HCT116 (cell line): Measurements from ENCODE around the gene EGR4. TPM values are rescaled to one million over a fixed set of nuclear protein-coding genes. Genes with fewer than 3 reads are reported as not detected.

Experiments
- ATAC-seq: fragments of 200-7000 bp; cut with Tn5 transposase; 2 replicates; pipeline ENCODE4 v1.9.1; 2020; ENCODE audit warnings: mild to moderate bottlenecking, moderate library complexity
- BruUV-seq: library from RNA; stranded (reverse); fragments of 400-500 nt; replicated peaks from 2 replicates; lab custom pipeline; 2021; lab: Mats Ljungman, UMichigan
- CTCF ChIA-PET: fragments of 300-600 bp; sonication (Branson Sonifier 250); formaldehyde crosslinking; loops from one replicate; lab custom pipeline; 2021; ENCODE audit warnings: antibody characterized with exemption; lab: Charles Lee
- POLR2A ChIA-PET: fragments of 300-600, 350-600 bp; sonication (Branson Sonifier 250); formaldehyde crosslinking; loops from one replicate; lab custom pipeline; 2021; ENCODE audit warnings: antibody characterized with exemption; lab: Charles Lee
- RAD21 ChIA-PET, 2 experiments: fragments of 300-600 bp; sonication (Branson Sonifier 250); formaldehyde crosslinking; loops; one replicate each; lab custom pipeline; 2023; ENCODE audit warnings: low total read pairs in 2 of 2; ENCODE audit not compliant: uncharacterized antibody in 2 of 2, unreplicated experiment in 2 of 2, low non-redundant PET in 1 of 2; lab: Charles Lee
- DNase-seq: peaks from one replicate; pipeline ENCODE4 v3.0.0-alpha.2; 2010; ENCODE audit warnings: low read depth, low spot score
- H2AFZ ChIP-seq: fragments of 200-600 bp; shearing (Covaris generic), sonication (generic); 2 replicates; pipeline ENCODE4 v1.6.1; 2017; ENCODE audit warnings: low read depth, mixed run types, mixed read lengths, antibody characterized with exemption, low read length; ENCODE audit not compliant: poor library complexity, severe bottlenecking
- H3K27ac ChIP-seq: 2 replicates; pipeline ENCODE4 v1.5.1; 2012; ENCODE audit warnings: low read depth, low read length
- H3K27me3 ChIP-seq: fragments of 200-600 bp; sonication (generic); 2 replicates; pipeline ENCODE4 v1.6.1; 2016; ENCODE audit warnings: mixed run types, low read length, mixed read lengths; ENCODE audit not compliant: insufficient read depth
- H3K36me3 ChIP-seq, 2 experiments: fragments of 200-500 bp in 1 of 2; fragments of 200-600 bp in 1 of 2; sonication (Bioruptor generic) in 1 of 2; sonication (generic) in 1 of 2; 2 replicates each; pipeline versions ENCODE4 v1.5.1 to v1.6.1; 2014 to 2016; ENCODE audit warnings: low read length in 2 of 2, inconsistent platforms in 1 of 2, mixed read lengths in 1 of 2, mixed run types in 1 of 2; ENCODE audit not compliant: insufficient read depth in 2 of 2, control insufficient read depth in 1 of 2
- H3K4me1 ChIP-seq, 2 experiments: fragments of 200-600 bp in 1 of 2; sonication (generic) in 1 of 2; 2 replicates each; pipeline versions ENCODE4 v1.5.1 to v1.6.1; 2012 to 2017; ENCODE audit warnings: low read length in 2 of 2, inconsistent platforms in 1 of 2, mild to moderate bottlenecking in 1 of 2, mixed read lengths in 1 of 2, mixed run types in 1 of 2, moderate library complexity in 1 of 2; ENCODE audit not compliant: insufficient read depth in 2 of 2, control insufficient read depth in 1 of 2
- H3K4me2 ChIP-seq: fragments of 200-600 bp; sonication (generic); 2 replicates; pipeline ENCODE4 v1.6.1; 2017; ENCODE audit warnings: mixed run types, low read length, mixed read lengths
- H3K4me3 ChIP-seq, 2 experiments: fragments of 200-600 bp in 1 of 2; sonication (generic) in 1 of 2; replicated peaks in 1 of 2; 2 replicates each; pipeline ENCODE4 v1.5.1; 2011 to 2016; ENCODE audit warnings: low read length in 2 of 2, control low read depth in 1 of 2, low read depth in 1 of 2, mild to moderate bottlenecking in 1 of 2, mixed read lengths in 1 of 2, mixed run types in 1 of 2
- H3K79me2 ChIP-seq: fragments of 200-600 bp; sonication (generic); 2 replicates; pipeline ENCODE4 v1.6.1; 2017; ENCODE audit warnings: mild to moderate bottlenecking, mixed run types, low read length, moderate library complexity, mixed read lengths; ENCODE audit not compliant: insufficient read depth
- H3K9ac ChIP-seq: fragments of 200-600 bp; sonication (generic); 2 replicates; pipeline ENCODE4 v1.6.1; 2016; ENCODE audit warnings: low read length, mixed read lengths
- H3K9me2 ChIP-seq: fragments of 200-600 bp; sonication (generic), shearing (Covaris generic); 2 replicates; pipeline ENCODE4 v1.6.1; 2017; ENCODE audit warnings: mixed run types, mild to moderate bottlenecking, moderate library complexity; ENCODE audit not compliant: insufficient read depth
- H3K9me3 ChIP-seq, 2 experiments: fragments of 200-500 bp in 1 of 2; fragments of 200-600 bp in 1 of 2; sonication (Bioruptor generic) in 1 of 2; sonication (generic) in 1 of 2; 2 replicates each; pipeline ENCODE4 v1.6.1; 2014 to 2017; ENCODE audit warnings: low read length in 2 of 2, mixed read lengths in 2 of 2, inconsistent platforms in 1 of 2, low read depth in 1 of 2, mild to moderate bottlenecking in 1 of 2, mixed run types in 1 of 2, moderate library complexity in 1 of 2; ENCODE audit not compliant: control insufficient read depth in 1 of 2, insufficient read depth in 1 of 2
- H4K20me1 ChIP-seq: fragments of 200-600 bp; sonication (generic), shearing (Covaris generic); 2 replicates; pipeline ENCODE4 v1.6.1; 2017; ENCODE audit warnings: mixed run types, mild to moderate bottlenecking, moderate library complexity; ENCODE audit not compliant: insufficient read depth
- ELF1 ChIP-seq: IDR thresholded peaks from 2 replicates; pipeline ENCODE4 v1.6.1; 2012; ENCODE audit warnings: low read depth, borderline replicate concordance
- EZH2 ChIP-seq: fragments of 200-600 bp; sonication (generic); IDR thresholded peaks from 2 replicates; pipeline ENCODE4 v1.6.1; 2017; ENCODE audit warnings: antibody characterized with exemption, mixed run types
- EZH2phosphoT487 ChIP-seq: fragments of 200-600 bp; IDR thresholded peaks from 2 replicates; pipeline ENCODE4 v1.6.1; 2018; ENCODE audit warnings: antibody characterized with exemption, borderline replicate concordance
- FOSL1 ChIP-seq: IDR thresholded peaks from 2 replicates; pipeline ENCODE4 v1.6.1; 2012; ENCODE audit warnings: low read depth
- RAD21 ChIP-seq: IDR thresholded peaks from 2 replicates; pipeline ENCODE4 v1.6.1; 2012; ENCODE audit warnings: low read depth, mild to moderate bottlenecking
- SIN3A ChIP-seq: IDR thresholded peaks from 2 replicates; pipeline ENCODE4 v1.6.1; 2012; ENCODE audit warnings: low read depth
- SP1 ChIP-seq: IDR thresholded peaks from 2 replicates; pipeline ENCODE4 v1.6.1; 2012; ENCODE audit warnings: low read depth
- SRF ChIP-seq: IDR thresholded peaks from 2 replicates; pipeline ENCODE4 v1.6.1; 2012; ENCODE audit warnings: low read depth
- TCF7L2 ChIP-seq: IDR thresholded peaks from 2 replicates; pipeline ENCODE4 v1.7.0; 2011; ENCODE audit warnings: borderline replicate concordance, inconsistent platforms; ENCODE audit not compliant: insufficient read depth, insufficient read length; ENCODE audit errors: extremely low read depth
- YY1 ChIP-seq: IDR thresholded peaks from 2 replicates; pipeline ENCODE4 v1.6.1; 2011; ENCODE audit warnings: low read length, low read depth, moderate library complexity, mild to moderate bottlenecking; ENCODE audit not compliant: insufficient replicate concordance; ENCODE audit errors: extremely low read depth
- intact Hi-C: fragments of 100-400 bp; cut with micrococcal nuclease; formaldehyde crosslinking; loops from 2 replicates; pipeline ENCODE4 v1.10.0; 2022
- total RNA-seq: library from RNA; stranded (reverse); gene quantifications from one replicate; pipeline ENCODE4 v1.2.1, GENCODE V29; 2021; ENCODE audit not compliant: unreplicated experiment
- TF ChIP-seq, protein P1 (sequence below): IDR thresholded peaks from 2 replicates; pipeline ENCODE4 v1.6.1; 2012; ENCODE audit warnings: low read depth

EGR4 gene
- total RNA-seq, 1 experiment from 2014 or later: 0.37 TPM

DNA sequence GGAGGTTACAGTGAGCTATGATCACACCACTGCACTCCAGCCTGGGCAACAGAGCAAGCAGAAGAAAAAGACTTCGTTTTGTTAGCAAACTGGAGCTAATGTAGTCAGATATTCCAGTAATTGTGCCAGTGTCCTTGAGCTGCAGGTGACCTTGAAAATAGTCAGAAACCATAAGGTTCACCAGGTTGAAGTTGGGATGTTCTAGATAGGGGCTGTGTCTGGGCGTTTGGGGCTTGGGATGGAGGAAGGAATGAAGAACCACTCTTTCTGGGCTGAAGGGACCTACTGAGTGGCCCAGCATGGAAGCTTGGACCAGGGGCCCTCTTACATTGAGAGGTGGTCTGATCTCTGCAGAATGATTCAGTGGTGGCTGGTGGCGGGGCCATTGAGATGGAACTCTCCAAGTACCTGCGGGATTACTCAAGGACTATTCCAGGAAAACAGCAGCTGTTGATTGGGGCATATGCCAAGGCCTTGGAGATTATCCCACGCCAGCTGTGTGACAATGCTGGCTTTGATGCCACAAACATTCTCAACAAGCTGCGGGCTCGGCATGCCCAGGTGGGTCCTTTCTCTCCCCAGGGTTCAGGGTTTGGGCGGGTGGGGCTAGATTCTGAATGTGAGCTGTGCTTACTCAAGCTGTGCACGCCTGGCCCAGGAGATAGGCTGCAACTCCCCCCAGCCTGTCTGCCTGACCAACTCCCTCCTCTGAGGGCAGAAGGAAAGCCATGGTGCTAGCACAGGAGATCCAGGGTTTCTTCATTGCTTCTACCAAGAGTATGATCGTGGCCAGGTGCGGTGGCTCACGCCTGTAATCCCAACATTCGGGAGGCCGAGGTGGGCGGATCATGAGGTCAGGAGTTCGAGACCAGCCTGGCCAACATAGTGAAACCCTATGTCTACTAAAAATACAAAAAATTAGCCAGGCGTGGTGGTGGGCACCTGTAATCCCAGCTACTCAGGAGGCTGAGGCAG, 42.2 kb downstream of the EGR4 start:
- Histone ChIP-seq H3K9me3 (no peaks in the 10 kb centered on the region), H3K4me2 (no peak overlapping the region), H3K79me2 (peaks cover 34% of the 10 kb centered on the region), H3K9me2 (no peaks in the 10 kb centered on the region), H3K9ac (no peak overlapping the region), H4K20me1 (peaks cover 5% of the 10 kb centered on the region; the same call in 1 of the 2 replicates), H3K36me3 (peaks cover 59 to 64% of the 10 kb centered on the region in 2 experiments), H3K4me1 (no peaks in the 10 kb centered on the region), H3K27ac (no peak overlapping the region), H2AFZ (no peak overlapping the region), H3K27me3 (no peaks in the 10 kb centered on the region), H3K4me3 (no peak overlapping the region)
- DNase-seq (no peak), ATAC-seq (no peak)
- TF ChIP-seq YY1 (no peak), SRF (no peak), RAD21 (no peak), FOSL1 (no peak), SP1 (no peak), SIN3A (no peak), ELF1 (no peak), TCF7L2 (no peak), EZH2phosphoT487 (no peak), EZH2 (no peak)
- TF ChIP-seq, protein P1, sequence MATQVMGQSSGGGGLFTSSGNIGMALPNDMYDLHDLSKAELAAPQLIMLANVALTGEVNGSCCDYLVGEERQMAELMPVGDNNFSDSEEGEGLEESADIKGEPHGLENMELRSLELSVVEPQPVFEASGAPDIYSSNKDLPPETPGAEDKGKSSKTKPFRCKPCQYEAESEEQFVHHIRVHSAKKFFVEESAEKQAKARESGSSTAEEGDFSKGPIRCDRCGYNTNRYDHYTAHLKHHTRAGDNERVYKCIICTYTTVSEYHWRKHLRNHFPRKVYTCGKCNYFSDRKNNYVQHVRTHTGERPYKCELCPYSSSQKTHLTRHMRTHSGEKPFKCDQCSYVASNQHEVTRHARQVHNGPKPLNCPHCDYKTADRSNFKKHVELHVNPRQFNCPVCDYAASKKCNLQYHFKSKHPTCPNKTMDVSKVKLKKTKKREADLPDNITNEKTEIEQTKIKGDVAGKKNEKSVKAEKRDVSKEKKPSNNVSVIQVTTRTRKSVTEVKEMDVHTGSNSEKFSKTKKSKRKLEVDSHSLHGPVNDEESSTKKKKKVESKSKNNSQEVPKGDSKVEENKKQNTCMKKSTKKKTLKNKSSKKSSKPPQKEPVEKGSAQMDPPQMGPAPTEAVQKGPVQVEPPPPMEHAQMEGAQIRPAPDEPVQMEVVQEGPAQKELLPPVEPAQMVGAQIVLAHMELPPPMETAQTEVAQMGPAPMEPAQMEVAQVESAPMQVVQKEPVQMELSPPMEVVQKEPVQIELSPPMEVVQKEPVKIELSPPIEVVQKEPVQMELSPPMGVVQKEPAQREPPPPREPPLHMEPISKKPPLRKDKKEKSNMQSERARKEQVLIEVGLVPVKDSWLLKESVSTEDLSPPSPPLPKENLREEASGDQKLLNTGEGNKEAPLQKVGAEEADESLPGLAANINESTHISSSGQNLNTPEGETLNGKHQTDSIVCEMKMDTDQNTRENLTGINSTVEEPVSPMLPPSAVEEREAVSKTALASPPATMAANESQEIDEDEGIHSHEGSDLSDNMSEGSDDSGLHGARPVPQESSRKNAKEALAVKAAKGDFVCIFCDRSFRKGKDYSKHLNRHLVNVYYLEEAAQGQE: no peak
- intact Hi-C loops: no loop called here
- ChIA-PET RAD21 (no interaction called here), POLR2A (interaction anchor here (1.7 kb wide), 1 partner anchor 18 kb away, joined by 5 read pairs; the partner anchor contains the start of genes CCT7 and PRADC1), CTCF (no interaction called here)
- no TSS peak for BruUV-seq
